Stimulated activated CD4-positive, alpha-beta T cell treated with anti-CD3 and anti-CD28 coated beads, Interleukin-15, amount 100 ng/mL, for 24 hours (primary cell): ENCODE data around the gene PHLDB1.

Experiments used
- DNase-seq: peaks from one replicate; pipeline ENCODE4 v3.0.0-alpha.2; 2020

PHLDB1 gene

GRCh38 chr11:118623269-118623655, 15.8 kb downstream of the PHLDB1 start:
- DNase-seq = no peak

- DNase-seq = no peak
Observed at GRCh38 chr11:118625036-118625690, 17.7 kb downstream of the PHLDB1 start.

GRCh38 chr11:118625976-118626375, 18.6 kb downstream of the PHLDB1 start:
- DNase-seq = no peak

- DNase-seq = no peak
Observed at GRCh38 chr11:118627566-118627965, 20.2 kb downstream of the PHLDB1 start.

- no peak for DNase-seq
Observed at GRCh38 chr11:118628031-118628430, 20.6 kb downstream of the PHLDB1 start.

- no peak for DNase-seq
Observed at GRCh38 chr11:118628432-118628831, 21.0 kb downstream of the PHLDB1 start.

GRCh38 chr11:118628861-118629549, 21.6 kb downstream of the PHLDB1 start:
- no peak for DNase-seq

GRCh38 chr11:118629761-118630661, 22.6 kb downstream of the PHLDB1 start:
- no peak for DNase-seq

- no peak for DNase-seq
Observed at GRCh38 chr11:118631142-118631909, 23.9 kb downstream of the PHLDB1 start.

- DNase-seq = no peak
Observed at GRCh38 chr11:118632577-118633318, 25.3 kb downstream of the PHLDB1 start.

GRCh38 chr11:118633319-118633690, 25.9 kb downstream of the PHLDB1 start:
- no peak for DNase-seq

- DNase-seq = no peak
Observed at GRCh38 chr11:118633979-118634378, 26.6 kb downstream of the PHLDB1 start.

GRCh38 chr11:118634431-118635236, 27.2 kb downstream of the PHLDB1 start:
- DNase-seq = peak; percentile 28

- no peak for DNase-seq
Observed at GRCh38 chr11:118635237-118635591, 27.8 kb downstream of the PHLDB1 start.

- DNase-seq = no peak
Observed at GRCh38 chr11:118635642-118636041, 28.2 kb downstream of the PHLDB1 start.

- DNase-seq = no peak
Observed at GRCh38 chr11:118636569-118637290, 29.3 kb downstream of the PHLDB1 start.

- no peak for DNase-seq
Observed at GRCh38 chr11:118638726-118639125, 31.3 kb downstream of the PHLDB1 start.

- DNase-seq = no peak
Observed at GRCh38 chr11:118639899-118640298, 32.5 kb downstream of the PHLDB1 start.

GRCh38 chr11:118640332-118641154, 33.1 kb downstream of the PHLDB1 start:
- DNase-seq = no peak
